H1 (cell line): ENCODE data around the gene MAOA. TPM values are rescaled to one million over a fixed set of nuclear protein-coding genes. Genes with fewer than 3 reads are reported as not detected.
A peak's percentile ranks its signal among the peaks of the same experiment; 100 is the strongest.

Source experiments
- CTCF ChIA-PET: fragments of 300-600 bp; sonication (Branson Sonifier 250); formaldehyde crosslinking; loops from one replicate; lab custom pipeline; 2021; ENCODE audit not compliant: partially characterized antibody; lab: Charles Lee
- POLR2A ChIA-PET: fragments of 300-600 bp; sonication (Branson Sonifier 250); formaldehyde crosslinking; loops from one replicate; lab custom pipeline; 2021; ENCODE audit warnings: inconsistent platforms; ENCODE audit not compliant: partially characterized antibody; lab: Charles Lee
- DNase-seq, 2 experiments: peaks; one replicate each; pipeline versions ENCODE4 v3.0.0 to v3.0.0-alpha.2; 2010 to 2022; ENCODE audit warnings: low spot score in 2 of 2, low read depth in 1 of 2, mixed read lengths in 1 of 2
- FAIRE-seq: peaks from 2 replicates; lab custom pipeline; 2011; peaks lifted over from hg19 to GRCh38; lab: Jason Lieb, UNC
- H2AFZ ChIP-seq: 2 replicates; pipeline ENCODE4 v1.8.1; 2012; ENCODE audit warnings: low read length, inconsistent platforms
- H2AK5ac ChIP-seq: 2 replicates; pipeline ENCODE4 v1.6.1; 2013; ENCODE audit warnings: low read depth, low read length
- H2BK120ac ChIP-seq: replicated peaks from 2 replicates; pipeline ENCODE3; 2013; ENCODE audit warnings: low read depth, low read length, inconsistent platforms
- H2BK12ac ChIP-seq: 2 replicates; pipeline ENCODE4 v1.6.1; 2013; ENCODE audit warnings: low read depth, low read length
- H2BK15ac ChIP-seq: 2 replicates; pipeline ENCODE4 v1.6.1; 2013; ENCODE audit warnings: low read length
- H2BK20ac ChIP-seq: 2 replicates; pipeline ENCODE4 v1.6.1; 2013; ENCODE audit warnings: low read length
- H2BK5ac ChIP-seq: 2 replicates; pipeline ENCODE4 v1.6.1; 2013; ENCODE audit warnings: low read depth, low read length
- H3K14ac ChIP-seq: 2 replicates; pipeline ENCODE4 v1.6.1; 2013; ENCODE audit warnings: inconsistent platforms; ENCODE audit not compliant: insufficient read length
- H3K18ac ChIP-seq: 2 replicates; pipeline ENCODE4 v1.6.1; 2013; ENCODE audit warnings: low read length; ENCODE audit errors: extremely low read depth
- H3K23ac ChIP-seq: 2 replicates; pipeline ENCODE4 v1.6.1; 2013; ENCODE audit warnings: inconsistent platforms; ENCODE audit not compliant: insufficient read length
- H3K23me2 ChIP-seq: 2 replicates; pipeline ENCODE4 v1.6.1; 2013; ENCODE audit warnings: low read depth, low read length
- H3K27ac ChIP-seq: 2 replicates; pipeline ENCODE4 v1.6.1; 2011; ENCODE audit warnings: low read depth, low read length, inconsistent platforms
- H3K27me3 ChIP-seq, 4 experiments: replicated peaks in 1 of 4; 1 replicate in 1 of 4; 2 replicates in 3 of 4; pipeline versions ENCODE4 v1.6.1 to v1.8.1; 2011 to 2013; ENCODE audit warnings: low read length in 3 of 4, mild to moderate bottlenecking in 3 of 4, inconsistent platforms in 2 of 4, mixed read lengths in 2 of 4, moderate library complexity in 1 of 4; ENCODE audit not compliant: control insufficient read depth in 3 of 4, insufficient read depth in 3 of 4; ENCODE audit errors: extremely low read depth in 1 of 4
- H3K36me3 ChIP-seq, 4 experiments: 2 replicates each; pipeline versions ENCODE4 v1.6.1 to v1.8.1; 2011 to 2013; ENCODE audit warnings: mild to moderate bottlenecking in 4 of 4, low read length in 3 of 4, moderate library complexity in 2 of 4, control low read depth in 1 of 4, inconsistent platforms in 1 of 4; ENCODE audit not compliant: insufficient read depth in 4 of 4, control insufficient read depth in 2 of 4
- H3K4ac ChIP-seq: replicated peaks from 2 replicates; pipeline ENCODE3; 2013; ENCODE audit warnings: low read length, low read depth, mixed read lengths, inconsistent platforms; ENCODE audit not compliant: insufficient read length
- H3K4me1 ChIP-seq, 4 experiments: replicated peaks in 1 of 4; 1 replicate in 1 of 4; 2 replicates in 3 of 4; pipeline versions ENCODE4 v1.6.1 to v1.8.1; 2011 to 2013; ENCODE audit warnings: low read length in 3 of 4, inconsistent platforms in 2 of 4, mixed read lengths in 1 of 4; ENCODE audit not compliant: insufficient read depth in 4 of 4, control insufficient read depth in 3 of 4
- H3K4me2 ChIP-seq, 2 experiments: 2 replicates each; pipeline versions ENCODE4 v1.6.1 to v1.8.1; 2011 to 2013; ENCODE audit warnings: low read depth in 2 of 2, low read length in 2 of 2, control low read depth in 1 of 2, inconsistent platforms in 1 of 2, mild to moderate bottlenecking in 1 of 2; ENCODE audit not compliant: insufficient read depth in 1 of 2
- H3K4me3 ChIP-seq, 4 experiments: fragments of 200-600, 300-600 bp in 1 of 4; sonication (generic), shearing (Covaris generic), sonication (Bioruptor Twin) in 1 of 4; 2 replicates each; pipeline versions ENCODE4 v1.5.1 to v1.8.1; 2011 to 2016; ENCODE audit warnings: low read length in 4 of 4, low read depth in 3 of 4, control low read depth in 2 of 4, inconsistent platforms in 2 of 4, mild to moderate bottlenecking in 2 of 4, mixed read lengths in 1 of 4, moderate library complexity in 1 of 4; ENCODE audit not compliant: insufficient read depth in 2 of 4; ENCODE audit errors: extremely low read depth in 1 of 4
- H3K56ac ChIP-seq: replicated peaks from 2 replicates; pipeline ENCODE3; 2013; ENCODE audit warnings: low read depth, mild to moderate bottlenecking, mixed read lengths, low read length, inconsistent platforms; ENCODE audit not compliant: insufficient read length
- H3K79me1 ChIP-seq: 2 replicates; pipeline ENCODE4 v1.6.1; 2013; ENCODE audit warnings: low read depth, low read length, control low read depth
- H3K79me2 ChIP-seq, 2 experiments: 2 replicates each; pipeline versions ENCODE4 v1.6.1 to v1.8.1; 2012 to 2013; ENCODE audit warnings: low read length in 2 of 2, mild to moderate bottlenecking in 2 of 2, inconsistent platforms in 1 of 2; ENCODE audit not compliant: insufficient read depth in 2 of 2, control insufficient read depth in 1 of 2
- H3K9ac ChIP-seq, 4 experiments: replicated peaks in 1 of 4; 1 replicate in 1 of 4; 2 replicates in 3 of 4; pipeline versions ENCODE4 v1.6.1 to v1.8.1; 2011 to 2013; ENCODE audit warnings: low read depth in 3 of 4, low read length in 3 of 4, control low read depth in 2 of 4, mild to moderate bottlenecking in 2 of 4, moderate library complexity in 2 of 4, inconsistent platforms in 1 of 4; ENCODE audit errors: extremely low read depth in 1 of 4
- H3K9me3 ChIP-seq, 2 experiments: 2 replicates each; pipeline versions ENCODE4 v1.6.1 to v1.8.1; 2012 to 2013; ENCODE audit warnings: mild to moderate bottlenecking in 2 of 2, moderate library complexity in 2 of 2, control low read depth in 1 of 2, inconsistent platforms in 1 of 2, low read depth in 1 of 2, low read length in 1 of 2, mixed read lengths in 1 of 2; ENCODE audit not compliant: insufficient read depth in 2 of 2
- H4K20me1 ChIP-seq, 2 experiments: replicated peaks in 1 of 2; 2 replicates each; pipeline versions ENCODE3 to v1.8.1; 2011 to 2013; ENCODE audit warnings: inconsistent platforms in 2 of 2, low read length in 2 of 2, mild to moderate bottlenecking in 1 of 2; ENCODE audit not compliant: insufficient read depth in 2 of 2, control insufficient read depth in 1 of 2
- H4K5ac ChIP-seq: 2 replicates; pipeline ENCODE4 v1.6.1; 2013; ENCODE audit warnings: low read length, low read depth, mixed read lengths, inconsistent platforms; ENCODE audit not compliant: insufficient read length
- H4K8ac ChIP-seq: 2 replicates; pipeline ENCODE4 v1.8.0; 2013; ENCODE audit warnings: mild to moderate bottlenecking, moderate library complexity, low read length, inconsistent platforms; ENCODE audit not compliant: insufficient read depth; ENCODE audit errors: extremely low read depth
- H4K91ac ChIP-seq: replicated peaks from 2 replicates; pipeline ENCODE3; 2013; ENCODE audit warnings: low read length, mixed read lengths, inconsistent platforms; ENCODE audit not compliant: insufficient read length
- EGR1 ChIP-seq: IDR thresholded peaks from 2 replicates; pipeline ENCODE4 v1.6.1; 2011; ENCODE audit warnings: low read depth, low read length, borderline replicate concordance
- KDM4A ChIP-seq: IDR thresholded peaks from one replicate; pipeline ENCODE4 v1.7.1; 2012; ENCODE audit warnings: low read depth, mild to moderate bottlenecking, moderate library complexity, low read length, inconsistent platforms; ENCODE audit not compliant: severe bottlenecking
- RBBP5 ChIP-seq: IDR thresholded peaks from 2 replicates; pipeline ENCODE4 v1.7.1; 2012; ENCODE audit warnings: low read depth, mild to moderate bottlenecking, inconsistent platforms, low read length, moderate library complexity, borderline replicate concordance
- SP1 ChIP-seq: IDR thresholded peaks from 2 replicates; pipeline ENCODE4 v1.6.1; 2011; ENCODE audit warnings: low read depth, low read length
- YY1 ChIP-seq: IDR thresholded peaks from 2 replicates; pipeline ENCODE4 v1.6.1; 2011; ENCODE audit warnings: low read depth, mild to moderate bottlenecking, low read length
- WGBS, 2 experiments: shearing (Covaris generic) in 1 of 2; methylation state at CpG; one replicate each; pipeline versions ENCODE4 v1.1.6 to v1.1.7; 2013 to 2015; ENCODE audit warnings: low lambda C conversion rate in 2 of 2, mixed read lengths in 2 of 2, inconsistent platforms in 1 of 2, low coverage in 1 of 2, missing lambda C conversion rate in 1 of 2; ENCODE audit not compliant: insufficient replicate concordance in 2 of 2, insufficient coverage in 1 of 2, insufficient read length in 1 of 2; ENCODE audit errors: extremely low coverage in 1 of 2, missing lambda C conversion rate in 1 of 2; 5-methylcytosine and 5-hydroxymethylcytosine counted together
- polyA plus RNA-seq, 7 experiments: library from polyadenylated mRNA; depleted of rRNA in 3 of 7; stranded (reverse) in 5 of 7; unstranded in 2 of 7; fragments of >200 nt in 5 of 7; fragments of 200-250 nt in 2 of 7; gene quantifications; 1 replicate in 5 of 7; 2 replicates in 1 of 7; 4 replicates in 1 of 7; pipeline versions ENCODE4 v1.2.1 to v1.2.3, GENCODE V29; 2011 to 2013; ENCODE audit warnings: missing spikeins in 2 of 7, mixed read lengths in 2 of 7
- total RNA-seq: library from RNA; stranded (reverse); fragmentation: NEBNext Ultra II Directional; extraction: Animal tissue kit (Norgen Biotek cat#: 25700); gene quantifications from 2 replicates; pipeline ENCODE4 v1.2.1, GENCODE V29; 2021

The MAOA gene
- total and polyA plus RNA-seq, 2 of the 8 experiments (the other 6 are each of a cell fraction or from before 2014, with no cell fraction given), result 2.6 to 8.2 TPM

GRCh38 chrX:43663173-43663572 lies 7.1 kb downstream of the MAOA start:
- no peaks in the 10 kb centered on the region for H3K79me1 ChIP-seq
- H2BK20ac ChIP-seq, result no peak overlapping the region
- H2BK5ac ChIP-seq, result no peak overlapping the region
- H3K4me1 ChIP-seq, result no peaks in the 10 kb centered on the region
- peak; percentile 19 for FAIRE-seq
- H2BK120ac ChIP-seq, result no peak overlapping the region
- TF ChIP-seq EGR1, result no peak
- no peak for TF ChIP-seq SP1
- no peak for TF ChIP-seq RBBP5
- TF ChIP-seq KDM4A, result no peak
- TF ChIP-seq YY1, result no peak
- no peak overlapping the region for H2AFZ ChIP-seq
- H3K27ac ChIP-seq, result no peak overlapping the region
- H2BK15ac ChIP-seq, result no peak overlapping the region
- H3K4me2 ChIP-seq, result no peak overlapping the region
- H3K18ac ChIP-seq, result no peak overlapping the region
- ChIA-PET CTCF (no interaction called here), POLR2A (no interaction called here)
- no peak overlapping the region for H2AK5ac ChIP-seq
- H3K14ac ChIP-seq, result no peak overlapping the region
- no peak overlapping the region for H2BK12ac ChIP-seq
- H3K36me3 ChIP-seq, result no peaks in the 10 kb centered on the region
- no peak overlapping the region for H3K9ac ChIP-seq
- no peak overlapping the region for H4K5ac ChIP-seq
- WGBS, 2 experiments, result 90% methylated on average over 1 of the region's 1 CpG; no CpG with 5 or more reads in 1 of the 2 experiments
- H3K23me2 ChIP-seq, result no peaks in the 10 kb centered on the region
- H3K79me2 ChIP-seq, result no peaks in the 10 kb centered on the region
- H4K20me1 ChIP-seq, result no peaks in the 10 kb centered on the region
- H4K8ac ChIP-seq, result no peak overlapping the region
- H3K4ac ChIP-seq, result no peak overlapping the region
- H3K23ac ChIP-seq, result no peak overlapping the region
- H3K4me3 ChIP-seq, result no peak overlapping the region
- no peaks in the 10 kb centered on the region for H3K27me3 ChIP-seq
- H4K91ac ChIP-seq, result no peak overlapping the region
- no peaks in the 10 kb centered on the region for H3K9me3 ChIP-seq
- DNase-seq, result no peak
- H3K56ac ChIP-seq, result no peak overlapping the region
